SHP77 treated with DMSO at 0.1 percent for 48 hours (cell line): ENCODE data around the gene RNFT2.
"Not testable (repeated sequence)": the region's sequence is repeated elsewhere in the genome, so short reads cannot be mapped to it uniquely, and the experiment has no call there.

Experiments
- DNase-seq: peaks from one replicate; lab custom pipeline; 2025; lab: John Stamatoyannopoulos, UW

The RNFT2 gene

DNA sequence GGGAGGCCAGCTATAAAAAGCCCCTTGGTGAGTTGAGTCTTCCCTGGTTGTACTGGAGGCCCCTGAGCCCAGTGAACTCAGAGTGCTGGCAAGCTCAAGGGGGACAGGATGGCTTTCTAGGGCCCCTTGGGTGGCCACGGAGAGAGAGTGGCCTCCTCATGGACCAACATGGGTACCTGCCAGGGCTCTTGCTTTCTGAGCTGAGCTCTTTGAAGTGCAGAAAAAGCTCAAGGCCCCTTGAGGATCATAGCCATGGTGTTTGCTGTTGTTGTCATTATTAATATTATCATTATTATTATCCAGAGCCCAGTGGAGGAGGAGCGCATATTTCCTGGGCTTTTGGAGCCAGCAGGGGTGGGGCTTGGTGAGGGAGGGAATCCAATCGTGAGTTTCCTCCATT, 6.7 kb downstream of the RNFT2 start:
- DNase-seq, result no peak

DNA sequence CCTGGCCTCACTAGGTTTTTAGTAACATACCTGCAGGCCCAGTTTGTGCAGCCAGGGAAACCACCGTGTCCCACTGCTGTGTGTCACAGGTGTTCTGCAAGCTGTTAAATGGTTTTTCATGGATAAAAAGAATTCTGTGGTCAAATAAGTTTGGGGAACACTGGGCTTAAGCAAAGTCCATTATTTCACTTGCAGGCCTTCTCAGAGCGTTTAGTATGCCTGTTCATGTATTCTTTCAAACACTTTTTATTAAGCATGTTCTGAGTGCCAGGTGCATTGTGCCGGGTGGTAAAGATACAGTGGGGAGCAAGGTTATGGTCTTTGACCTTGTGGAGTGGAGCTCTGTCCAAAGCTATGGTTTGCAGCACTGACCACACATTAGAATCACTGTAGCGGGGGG, 7.4 kb downstream of the RNFT2 start:
- no peak for DNase-seq

DNA sequence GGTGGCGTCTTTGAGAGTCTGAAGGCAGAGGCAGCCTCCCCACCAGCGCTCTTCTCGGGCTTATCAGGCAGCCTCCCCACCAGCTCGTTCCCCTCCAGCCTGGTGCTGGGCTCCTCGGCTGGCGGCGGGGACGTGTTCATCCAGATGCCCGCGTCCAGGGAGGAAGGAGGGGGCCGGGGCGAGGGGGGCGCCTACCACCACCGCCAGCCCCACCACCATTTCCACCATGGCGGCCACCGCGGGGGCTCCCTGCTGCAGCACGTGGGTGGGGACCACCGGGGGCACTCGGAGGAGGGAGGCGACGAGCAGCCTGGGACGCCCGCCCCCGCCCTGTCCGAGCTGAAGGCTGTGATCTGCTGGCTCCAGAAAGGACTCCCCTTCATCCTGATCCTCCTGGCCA, 11.8 kb downstream of the RNFT2 start:
- DNase-seq, result no peak

DNA sequence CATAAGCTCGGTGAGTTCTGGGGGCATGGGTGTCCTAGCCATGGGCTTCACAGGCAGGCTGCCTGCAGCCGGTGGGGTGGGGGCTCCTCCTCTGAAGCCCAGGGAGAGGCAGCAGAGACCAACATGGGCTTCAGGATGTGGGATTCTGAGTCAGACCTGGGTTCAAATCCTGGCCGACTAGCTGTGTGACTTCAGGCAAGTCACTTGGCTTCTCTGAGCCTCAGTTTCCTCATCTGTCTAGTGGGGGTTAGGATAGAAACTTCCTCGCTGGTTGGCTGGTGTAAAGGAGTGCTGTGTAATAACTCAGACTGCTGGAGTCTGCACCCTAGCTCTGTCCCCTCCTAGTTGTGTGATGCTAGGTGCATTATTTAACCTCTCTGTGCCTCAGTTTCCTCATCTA, 12.2 kb downstream of the RNFT2 start:
- no peak for DNase-seq

DNA sequence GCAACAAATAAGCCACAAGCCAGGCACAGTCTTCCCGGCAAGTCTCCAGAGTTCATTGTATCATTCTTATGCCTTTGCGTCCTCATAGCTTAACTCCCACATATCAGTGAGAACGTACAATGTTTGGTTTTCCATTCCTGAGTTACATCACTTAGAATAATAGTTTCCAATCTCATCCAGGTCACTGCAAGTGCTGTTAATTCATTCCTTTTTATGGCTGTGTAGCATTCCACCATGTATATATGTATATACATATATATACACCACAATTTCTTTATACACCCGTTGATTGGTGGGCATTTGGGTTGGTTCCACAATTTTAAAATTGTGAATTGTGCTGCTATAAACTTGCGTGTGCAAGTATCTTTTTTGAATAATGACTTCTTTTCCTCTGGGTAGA, 16.0 kb downstream of the RNFT2 start:
- not testable (repeated sequence) for DNase-seq

DNA sequence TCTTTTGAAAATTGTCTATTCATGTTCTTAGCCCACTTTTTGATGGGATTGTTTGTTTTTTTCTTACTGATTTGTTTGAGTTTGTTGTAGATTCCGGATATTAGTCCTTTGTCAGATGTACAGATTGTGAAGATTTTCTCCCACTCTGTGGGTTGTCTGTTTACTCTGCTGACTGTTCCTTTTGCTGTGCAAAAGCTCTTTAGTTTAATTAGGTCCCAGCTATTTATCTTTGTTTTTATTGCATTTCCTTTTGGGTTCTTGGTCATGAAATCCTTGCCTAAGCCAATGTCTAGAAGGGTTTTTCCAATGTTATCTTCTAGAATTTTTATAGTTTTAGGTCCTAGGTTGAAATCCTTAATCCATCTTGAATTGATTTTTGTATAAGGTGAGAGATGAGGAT, 16.7 kb downstream of the RNFT2 start:
- DNase-seq, result not testable (repeated sequence)

DNA sequence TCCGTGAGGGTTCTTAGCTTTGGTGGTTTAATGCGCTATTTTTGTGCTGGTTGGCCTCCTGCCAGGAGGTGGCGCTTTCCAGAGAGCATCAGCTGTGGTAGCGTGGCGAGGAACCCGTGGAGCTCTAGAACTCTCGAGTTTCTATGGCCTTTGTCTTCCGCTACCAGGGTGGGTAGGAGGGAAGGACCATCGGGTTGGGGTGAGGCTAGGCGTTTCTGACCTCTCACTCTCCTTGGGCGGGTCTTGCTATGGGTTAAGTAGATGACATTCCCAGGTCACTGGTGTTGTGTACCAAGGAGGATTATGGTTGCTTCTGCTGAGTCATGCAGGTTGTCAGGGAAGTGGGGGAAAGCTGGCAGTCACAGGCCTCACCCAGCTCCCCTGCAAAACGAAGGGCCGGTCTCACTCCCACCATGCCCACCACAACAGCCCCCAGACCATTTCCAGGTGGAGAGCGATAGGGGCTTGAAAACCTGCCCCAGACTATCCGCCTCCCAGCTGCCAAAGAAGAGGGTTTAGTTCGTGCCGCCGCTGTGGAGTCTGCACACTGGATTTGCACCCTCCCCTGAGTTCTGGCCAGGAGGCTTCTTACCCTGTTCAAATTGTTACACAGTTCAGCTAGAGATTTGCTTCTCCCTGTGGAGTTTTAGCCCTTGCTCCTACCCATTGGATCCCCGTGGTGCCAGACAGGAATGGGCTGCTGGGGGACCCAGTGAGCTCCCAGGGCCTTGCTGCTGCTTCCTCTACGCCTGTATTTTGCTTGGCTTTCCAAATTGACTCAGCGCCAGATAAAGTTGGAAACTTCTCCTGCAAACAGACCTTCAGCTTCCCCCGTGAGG, 21.9 kb downstream of the RNFT2 start:
- DNase-seq, result peak; percentile 62

DNA sequence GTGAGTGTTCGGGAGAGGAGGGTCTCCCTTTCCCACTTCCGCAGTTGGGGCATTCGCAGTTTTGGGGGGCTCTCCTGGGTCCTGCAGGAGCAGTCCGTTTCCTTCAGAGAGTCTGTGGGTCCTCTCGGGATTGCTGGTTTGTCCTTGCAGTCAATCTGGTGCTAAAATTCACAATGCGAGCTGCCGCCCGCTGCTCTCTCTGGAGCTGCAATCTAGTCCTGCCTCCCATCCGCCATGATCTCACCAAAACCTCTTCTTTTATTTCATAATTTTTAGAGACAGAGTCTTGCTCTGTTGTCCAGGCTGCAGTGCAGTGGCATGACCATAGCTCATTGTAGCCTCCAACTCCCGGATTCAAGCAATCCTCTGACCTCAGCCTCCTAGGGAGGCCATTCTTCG, 22.5 kb downstream of the RNFT2 start:
- no peak for DNase-seq

DNA sequence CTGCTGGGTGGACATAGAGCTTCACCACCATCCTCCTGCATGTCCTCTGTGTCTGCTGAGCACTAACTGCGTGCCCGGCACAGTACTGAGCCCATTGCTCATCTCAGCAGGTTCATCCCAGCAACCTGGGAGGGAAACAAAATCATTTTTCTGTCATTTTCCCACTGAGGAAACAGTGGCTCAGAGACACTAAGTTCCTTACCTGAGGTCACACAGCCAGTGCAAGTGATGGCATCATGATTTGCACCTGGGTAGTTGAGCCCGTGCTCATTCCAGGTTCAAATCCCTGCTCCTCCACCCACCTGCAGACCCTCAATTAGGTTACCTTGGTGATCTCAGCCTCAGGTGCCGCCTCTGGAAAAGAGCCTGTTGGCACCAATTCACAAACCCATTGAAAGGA, 23.4 kb downstream of the RNFT2 start:
- DNase-seq, result no peak

DNA sequence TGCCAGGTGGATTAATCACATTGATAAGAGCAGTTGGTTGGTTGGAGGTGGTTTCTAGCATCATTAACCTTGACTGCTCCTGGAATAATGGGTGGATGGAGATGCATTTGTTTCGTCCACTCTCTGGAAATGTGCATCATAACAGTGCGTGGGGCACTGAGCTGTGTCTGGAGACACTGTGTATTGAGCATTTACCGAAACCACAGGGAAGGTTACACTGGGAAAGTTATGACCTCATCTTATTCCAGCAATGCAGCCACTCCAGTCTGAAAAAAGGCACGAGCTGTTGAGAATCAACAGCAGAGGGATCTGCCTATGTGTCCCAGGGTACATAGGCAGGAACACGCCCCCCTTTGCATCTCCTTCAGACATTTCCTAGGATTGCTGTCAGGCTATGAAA, 27.2 kb downstream of the RNFT2 start:
- no peak for DNase-seq

DNA sequence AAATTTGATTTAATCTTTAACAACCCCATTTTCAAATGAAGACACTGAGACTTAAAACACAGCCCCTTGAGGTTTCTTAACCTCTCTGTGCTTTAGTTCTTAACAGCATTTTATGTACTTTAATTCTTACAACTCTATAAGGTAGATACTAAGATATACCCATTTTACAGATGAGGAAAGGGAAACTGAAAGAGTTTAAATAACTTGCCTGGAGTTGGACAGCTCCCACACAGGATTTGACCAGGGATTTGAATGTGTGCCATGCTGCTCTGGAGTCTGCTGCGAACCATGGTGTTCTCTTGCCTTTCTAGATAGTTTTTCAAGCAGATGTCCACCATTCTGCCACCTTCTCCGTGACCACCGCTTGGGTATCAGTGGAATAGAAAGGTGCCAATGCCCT, 28.2 kb downstream of the RNFT2 start:
- no peak for DNase-seq

DNA sequence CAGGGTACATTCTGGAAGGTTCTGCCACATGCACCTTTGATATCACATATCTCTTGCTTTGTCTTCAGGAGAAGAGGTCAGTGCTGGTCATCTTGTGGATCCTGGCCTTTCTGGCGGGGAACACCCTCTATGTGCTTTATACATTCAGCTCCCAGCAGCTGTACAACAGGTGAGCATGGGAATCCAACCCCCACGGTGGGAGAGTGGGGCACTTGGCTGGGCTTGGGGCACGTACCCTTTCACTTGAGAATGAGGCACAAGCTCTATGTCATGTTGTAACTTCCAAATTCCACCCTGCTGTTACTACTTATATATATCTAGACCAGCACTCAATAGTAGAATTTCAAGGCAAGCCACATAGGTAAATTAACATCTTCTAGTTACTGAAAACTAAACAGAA, 28.6 kb downstream of the RNFT2 start:
- no peak for DNase-seq

DNA sequence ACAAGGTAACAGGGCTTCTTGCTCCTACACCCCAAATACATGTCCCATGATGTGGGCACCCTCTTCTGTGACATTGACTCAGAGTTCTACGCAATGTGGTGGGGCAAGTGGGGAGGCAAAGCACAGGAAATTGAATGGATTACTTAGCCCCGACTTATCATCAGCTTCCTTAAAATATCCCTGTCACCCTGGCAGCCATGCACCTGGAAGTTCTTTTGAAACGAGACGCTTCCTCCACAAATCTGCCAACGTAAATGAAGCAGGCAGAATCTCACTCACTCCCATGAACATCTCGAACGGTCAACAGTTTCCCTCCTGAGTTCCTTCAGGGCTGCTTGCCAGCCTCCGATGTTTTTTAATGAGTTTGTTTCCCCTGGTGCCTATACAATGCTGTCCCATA, 33.5 kb downstream of the RNFT2 start:
- DNase-seq, result no peak

DNA sequence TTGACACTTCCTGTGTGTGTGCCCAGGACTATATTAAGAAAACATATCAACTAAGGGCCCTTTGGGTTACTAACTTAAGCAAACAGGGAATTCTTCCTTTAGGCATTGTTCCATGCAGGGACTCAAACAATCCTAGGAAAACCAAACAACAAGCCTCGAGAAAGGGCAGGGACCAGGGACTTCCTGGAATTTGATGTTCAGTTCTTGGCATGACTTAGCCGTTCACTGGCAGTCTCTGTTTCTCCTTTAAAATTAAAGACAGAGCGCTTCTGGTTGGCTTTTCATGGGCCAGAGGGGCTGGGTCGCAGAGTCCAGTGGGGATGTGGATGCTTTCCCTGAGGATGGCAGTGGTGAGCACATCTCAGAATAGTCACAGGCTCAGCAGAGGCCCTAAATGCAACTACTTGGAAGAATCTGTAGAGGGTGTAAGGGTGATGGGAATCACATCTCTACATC, 35.2 kb downstream of the RNFT2 start:
- no peak for DNase-seq

DNA sequence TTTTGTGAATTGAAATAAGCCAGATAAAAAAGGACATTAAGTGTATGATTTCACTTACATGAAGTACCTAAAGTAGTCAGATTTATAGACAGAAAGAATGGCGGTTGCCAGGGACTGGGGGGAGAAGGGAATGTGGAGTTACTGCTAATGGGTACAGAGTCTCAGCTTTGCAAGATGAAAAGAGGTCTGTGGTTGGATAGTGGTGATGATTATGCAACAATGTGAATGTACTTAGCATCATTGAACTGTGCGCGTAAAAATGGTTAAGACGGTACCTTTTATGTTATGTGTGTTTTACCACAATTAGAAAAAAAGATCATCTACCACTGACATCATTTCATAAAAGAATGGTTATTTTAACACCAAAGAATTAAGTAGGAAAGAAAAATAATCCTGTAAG, 35.9 kb downstream of the RNFT2 start:
- DNase-seq, result no peak

DNA sequence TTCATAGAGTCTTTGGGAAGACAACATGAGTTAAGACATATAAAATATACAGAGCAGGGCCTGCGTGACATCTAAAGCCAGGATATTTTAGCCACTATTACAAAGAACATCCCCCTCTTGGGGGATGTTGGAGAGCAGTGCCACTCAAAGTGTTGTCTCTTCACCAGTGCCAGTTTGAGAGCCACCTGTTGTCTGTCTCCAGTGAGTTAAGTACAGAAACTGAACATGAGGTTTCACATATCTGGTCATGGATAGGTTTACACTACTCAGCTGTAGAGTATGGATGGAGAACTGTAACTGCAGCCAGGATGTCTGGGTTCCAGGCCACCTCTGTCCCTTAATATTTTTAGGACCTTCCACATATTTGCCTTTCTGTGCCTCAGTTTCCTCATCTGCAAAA, 39.1 kb downstream of the RNFT2 start:
- DNase-seq, result no peak

DNA sequence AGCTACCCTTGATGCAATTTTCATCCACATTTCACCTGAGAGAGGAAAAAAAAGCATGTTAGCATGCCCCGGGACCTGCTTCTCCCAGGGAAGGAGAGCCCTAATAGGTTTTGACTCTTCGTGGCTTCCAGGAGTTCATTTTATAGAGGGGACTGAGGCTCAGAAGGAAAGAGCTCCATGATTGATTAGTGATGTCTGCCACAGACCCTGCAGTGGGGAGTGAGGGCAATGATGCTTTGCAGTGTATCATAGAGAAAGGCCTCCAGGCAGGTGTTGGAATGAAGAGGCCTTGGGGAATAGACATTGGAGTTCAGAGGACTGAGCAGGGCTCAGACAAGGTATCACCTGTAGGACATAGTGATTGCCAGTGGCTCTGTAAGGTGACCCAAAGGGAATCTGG, 41.5 kb downstream of the RNFT2 start:
- no peak for DNase-seq

DNA sequence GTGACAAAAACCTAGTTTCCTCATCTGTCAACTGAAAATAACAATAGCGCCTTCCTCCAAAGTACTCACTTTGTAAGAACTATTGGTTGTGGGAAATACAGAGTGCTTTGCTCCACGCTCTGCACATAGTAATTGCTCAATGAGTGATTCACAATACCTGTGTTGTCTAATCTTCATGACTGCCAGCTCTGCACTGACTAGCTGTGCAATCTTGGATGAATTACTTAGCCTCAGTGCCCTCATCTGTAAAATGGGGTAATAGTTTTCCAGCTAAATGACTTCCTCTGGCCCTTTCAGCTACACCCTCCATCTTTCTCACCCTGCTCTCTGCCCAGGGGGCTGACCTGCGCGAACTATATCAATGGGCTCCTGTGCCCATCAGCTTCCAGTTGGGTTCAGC, 42.8 kb downstream of the RNFT2 start:
- DNase-seq, result no peak

DNA sequence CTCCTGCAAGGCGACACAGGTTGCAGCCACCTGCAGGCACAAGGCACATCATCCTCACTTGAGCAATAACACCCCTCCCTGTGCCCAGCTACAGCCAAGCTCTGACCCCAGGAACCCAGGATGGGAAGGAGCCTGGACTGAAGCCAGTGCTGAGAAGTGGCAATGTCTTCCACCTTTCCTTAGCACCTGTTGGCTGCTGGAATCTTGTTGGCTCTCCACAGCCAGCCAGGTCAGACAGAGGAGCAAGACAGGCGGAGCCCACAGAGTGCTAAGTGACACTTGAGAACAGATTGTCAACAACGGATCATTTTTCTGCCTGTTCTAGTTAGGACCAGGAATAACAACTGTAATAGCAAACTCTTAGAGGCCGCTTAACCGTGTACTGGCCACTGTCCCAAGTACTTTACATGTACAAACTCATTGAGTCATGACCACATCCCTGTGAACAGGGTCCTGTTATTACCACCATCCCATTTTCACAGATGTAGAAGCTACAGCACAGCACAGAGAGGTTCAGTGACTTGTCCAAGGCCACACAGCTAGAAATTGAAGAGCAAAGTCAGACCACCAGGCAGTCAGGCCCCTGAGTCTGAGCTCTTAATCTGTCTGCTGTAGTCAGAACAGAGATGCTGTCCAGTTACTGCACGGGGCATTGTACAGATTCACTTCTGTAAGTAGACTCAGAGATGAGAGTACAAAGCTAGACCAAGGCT, 45.6 kb downstream of the RNFT2 start:
- DNase-seq, result no peak

DNA sequence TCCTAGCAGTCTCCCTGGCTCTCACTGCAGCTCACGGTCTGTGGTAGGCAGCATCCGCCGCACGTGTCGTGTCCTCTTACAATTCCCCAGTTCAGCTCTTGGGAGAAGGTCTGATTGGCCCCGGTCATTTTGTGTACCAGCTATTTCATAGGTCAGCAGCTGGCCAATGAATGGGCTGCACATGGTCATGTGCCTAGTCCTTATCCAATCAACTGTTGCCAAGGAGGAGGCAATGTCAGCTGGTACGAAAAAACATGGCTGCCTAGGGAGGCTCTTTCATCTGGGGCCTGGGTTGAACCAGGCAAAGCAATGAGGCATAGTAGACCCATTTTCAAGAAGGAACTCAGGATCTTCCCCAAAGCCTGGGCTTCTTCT, 46.1 kb downstream of the RNFT2 start:
- DNase-seq, result no peak

DNA sequence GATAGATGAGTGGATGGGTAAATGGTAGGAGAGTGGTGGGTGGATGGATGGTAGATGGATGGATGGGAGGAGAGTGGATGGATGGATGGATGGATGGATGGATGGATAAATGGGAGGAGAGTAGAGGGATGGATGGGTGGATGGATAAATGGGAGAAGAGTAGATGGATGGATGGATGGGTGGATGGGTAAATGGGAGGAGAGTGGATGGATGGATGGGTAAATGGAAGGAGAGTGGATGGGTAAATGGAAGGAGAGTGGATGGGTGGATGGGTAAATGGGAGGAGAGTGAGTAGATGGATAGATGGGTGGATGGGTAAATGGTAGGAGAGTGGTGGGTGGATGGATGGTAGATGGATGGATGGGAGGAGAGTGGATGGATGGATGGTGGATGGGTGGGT, 51.4 kb downstream of the RNFT2 start:
- not testable (repeated sequence) for DNase-seq

DNA sequence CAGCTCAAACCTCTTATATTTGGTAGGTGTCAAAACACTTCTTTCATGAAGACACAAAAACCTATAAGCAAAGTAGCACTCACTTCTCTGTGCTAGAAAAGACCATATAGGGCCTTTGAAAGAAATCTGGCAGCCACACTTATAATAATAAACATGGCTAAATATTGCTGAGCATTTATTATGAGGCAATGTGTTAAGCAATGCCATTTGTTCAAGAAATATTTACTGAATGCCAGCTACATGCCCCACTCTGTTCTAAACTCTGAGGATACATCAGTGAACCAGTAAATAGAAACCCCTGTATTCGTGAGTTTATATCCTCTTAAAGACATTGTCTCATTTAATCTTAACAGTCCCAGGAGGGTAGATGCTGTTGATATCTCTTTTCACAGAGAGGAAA, 52.0 kb downstream of the RNFT2 start:
- no peak for DNase-seq

DNA sequence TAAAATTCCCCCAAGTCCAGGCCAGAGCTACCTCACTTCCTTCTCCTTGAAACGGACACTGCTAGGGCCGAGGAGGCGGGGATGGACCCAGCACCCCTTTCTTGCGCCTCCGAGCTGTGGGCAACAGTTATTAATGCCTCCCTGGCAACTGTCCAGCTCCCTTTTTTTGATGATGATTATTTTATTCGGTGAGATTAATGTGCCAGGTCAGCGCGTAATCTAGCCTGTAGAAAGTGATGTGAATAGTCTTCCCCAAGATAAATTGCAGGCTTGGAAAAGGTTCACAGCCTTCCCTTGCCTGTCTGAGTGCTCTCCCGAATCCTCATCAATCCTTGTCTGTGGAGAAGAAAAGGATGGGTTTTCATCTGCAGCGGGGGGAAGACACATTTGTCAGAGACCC, 54.3 kb downstream of the RNFT2 start:
- no peak for DNase-seq

DNA sequence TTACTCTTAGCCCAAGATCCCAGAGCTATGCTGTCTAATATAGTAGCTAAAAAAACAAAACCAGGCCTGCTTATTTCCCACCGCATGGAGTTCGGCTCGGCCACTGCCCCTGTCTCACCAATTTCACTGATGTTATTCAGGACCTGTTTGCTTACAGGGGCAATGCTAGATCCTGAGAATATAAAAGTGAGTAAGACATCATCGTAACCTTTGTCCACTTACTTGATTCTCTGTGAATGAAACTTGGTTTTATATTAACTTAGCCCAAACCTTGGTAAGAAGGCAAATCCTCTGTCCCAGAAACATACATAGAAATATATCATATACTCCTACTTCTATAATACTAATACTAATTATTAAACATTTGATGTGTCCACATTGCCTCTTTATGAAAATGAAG, 56.6 kb downstream of the RNFT2 start:
- DNase-seq, result no peak
